Esophagus muscularis mucosa (tissue), 4 donors: ENCODE measurements around the gene TECTA. TPM values are rescaled to one million over a fixed set of nuclear protein-coding genes. Genes with fewer than 3 reads are reported as not detected.
"Not testable (repeated sequence)": the region's sequence is repeated elsewhere in the genome, so short reads cannot be mapped to it uniquely, and the experiment has no call there.

Source experiments
- DNase-seq: peaks from one replicate; pipeline ENCODE4 v3.0.0-alpha.2; 2017; ENCODE audit errors: extremely low spot score
- H3K27ac ChIP-seq, 4 donors: fragments of 200-600 bp; sonication (generic); replicated peaks in 1 of 4; 1 replicate in 3 of 4; 2 replicates in 1 of 4; pipeline ENCODE4 v1.5.1; 2016 to 2019; ENCODE audit warnings: mild to moderate bottlenecking in 1 of 4
- H3K27me3 ChIP-seq, 4 donors: fragments of 200-600 bp; sonication (generic); one replicate each; pipeline versions ENCODE4 v1.5.1 to v1.6.0; 2016 to 2019
- H3K36me3 ChIP-seq, 4 donors: fragments of 200-600 bp; sonication (generic); one replicate each; pipeline ENCODE4 v1.5.1; 2016 to 2019
- H3K4me1 ChIP-seq, 4 donors: fragments of 200-600 bp; sonication (generic); one replicate each; pipeline ENCODE4 v1.5.1; 2016 to 2019
- H3K4me3 ChIP-seq, 4 donors: fragments of 200-600 bp; sonication (generic); 1 replicate in 2 of 4; 2 replicates in 2 of 4; pipeline ENCODE4 v1.5.1; 2016 to 2019; ENCODE audit warnings: mild to moderate bottlenecking in 4 of 4, moderate library complexity in 1 of 4
- H3K9me3 ChIP-seq, 4 donors: fragments of 200-600 bp; sonication (generic); 1 replicate in 3 of 4; 2 replicates in 1 of 4; pipeline ENCODE4 v1.5.1; 2016 to 2019
- EP300 ChIP-seq: sonication (generic); formaldehyde crosslinking; IDR thresholded peaks from one replicate; pipeline ENCODE4 v1.6.1; 2017; ENCODE audit warnings: antibody characterized with exemption
- POLR2A ChIP-seq: fragments of 450-650 bp; IDR thresholded peaks from one replicate; pipeline ENCODE4 v1.6.1; 2017; ENCODE audit warnings: antibody characterized with exemption, moderate library complexity, mild to moderate bottlenecking, low read depth
- POLR2AphosphoS5 ChIP-seq, 2 donors: sonication (generic); formaldehyde crosslinking; IDR thresholded peaks; one replicate each; pipeline ENCODE4 v1.6.1; 2017; ENCODE audit warnings: antibody characterized with exemption in 2 of 2
- WGBS: methylation state at CpG from one replicate; pipeline ENCODE4 v1.1.5; 2018; 5-methylcytosine and 5-hydroxymethylcytosine counted together
- intact Hi-C: fragments of 100-400 bp; cut with DNase I; formaldehyde crosslinking; loops from one replicate; pipeline ENCODE4 v1.15.1; 2023
- total RNA-seq, 4 donors: library from RNA; depleted of rRNA; stranded (reverse); fragments of >200 nt; gene quantifications; one replicate each; pipeline versions ENCODE4 v1.1.0 to v1.2.1, GENCODE V29; 2016
- TF ChIP-seq, protein P1 (sequence below), 3 experiments: fragments of 200-600 bp in 2 of 3; fragments of 450-650 bp in 1 of 3; sonication (generic) in 2 of 3; IDR thresholded peaks; one replicate each; pipeline ENCODE4 v1.5.1; 2017 to 2019; ENCODE audit warnings: antibody characterized with exemption in 3 of 3, mild to moderate bottlenecking in 2 of 3, moderate library complexity in 1 of 3

TECTA gene
- total RNA-seq, 4 donors from 2014 or later = 0.80 to 1.2 (median 0.90) TPM

DNA sequence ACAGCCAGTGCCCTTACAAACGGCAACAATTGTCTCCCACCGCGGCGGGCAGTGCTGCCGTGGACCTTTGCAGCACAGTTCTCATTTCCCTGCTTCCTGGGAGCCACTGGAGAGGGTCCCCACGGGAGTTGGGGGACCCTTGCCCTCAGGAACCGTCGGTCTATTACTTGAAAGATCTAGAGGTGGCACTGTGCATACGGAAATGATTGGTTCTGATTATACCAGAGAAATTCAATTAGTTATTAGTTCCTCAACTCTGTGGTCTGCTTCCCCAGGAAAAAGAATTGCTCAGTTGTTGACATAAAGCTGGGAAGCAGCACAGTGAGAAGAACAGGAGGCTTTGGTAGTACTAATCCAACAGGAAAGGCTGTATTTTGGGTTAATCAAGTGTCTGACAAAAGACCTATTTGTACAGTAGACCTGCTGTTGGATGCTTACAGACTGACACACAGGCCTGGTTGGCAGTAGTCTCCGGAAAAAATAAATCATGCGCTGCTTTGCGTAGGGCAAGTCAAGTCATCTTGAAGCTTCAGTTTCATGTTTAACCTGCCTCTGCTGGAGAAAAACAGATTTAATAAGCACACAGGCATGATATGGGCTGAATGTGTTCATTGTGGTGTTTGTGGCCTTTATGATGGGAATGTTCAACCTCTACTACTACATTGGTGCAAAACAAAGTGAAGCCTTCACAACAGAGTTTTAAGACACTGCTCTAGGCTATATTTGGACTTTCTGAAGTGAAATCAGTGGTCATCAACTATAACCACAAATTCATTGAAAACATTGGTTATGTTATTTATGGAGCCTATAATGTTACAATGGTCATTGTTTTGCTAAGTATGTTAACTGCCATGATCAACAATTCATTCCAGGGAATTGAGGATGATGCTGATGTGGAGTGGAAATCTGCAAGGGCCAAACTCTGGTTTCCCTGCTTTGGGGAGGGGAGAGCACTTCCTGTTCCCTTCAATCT lies 136.9 kb downstream of the TECTA start:
- H3K9me3 ChIP-seq = no peaks in the 10 kb centered on the region
- intact Hi-C loops = no loop called here
- no peak overlapping the region for H3K27ac ChIP-seq
- WGBS = 66% methylated on average over 12 of the region's 12 CpGs
- TF ChIP-seq, protein P1, sequence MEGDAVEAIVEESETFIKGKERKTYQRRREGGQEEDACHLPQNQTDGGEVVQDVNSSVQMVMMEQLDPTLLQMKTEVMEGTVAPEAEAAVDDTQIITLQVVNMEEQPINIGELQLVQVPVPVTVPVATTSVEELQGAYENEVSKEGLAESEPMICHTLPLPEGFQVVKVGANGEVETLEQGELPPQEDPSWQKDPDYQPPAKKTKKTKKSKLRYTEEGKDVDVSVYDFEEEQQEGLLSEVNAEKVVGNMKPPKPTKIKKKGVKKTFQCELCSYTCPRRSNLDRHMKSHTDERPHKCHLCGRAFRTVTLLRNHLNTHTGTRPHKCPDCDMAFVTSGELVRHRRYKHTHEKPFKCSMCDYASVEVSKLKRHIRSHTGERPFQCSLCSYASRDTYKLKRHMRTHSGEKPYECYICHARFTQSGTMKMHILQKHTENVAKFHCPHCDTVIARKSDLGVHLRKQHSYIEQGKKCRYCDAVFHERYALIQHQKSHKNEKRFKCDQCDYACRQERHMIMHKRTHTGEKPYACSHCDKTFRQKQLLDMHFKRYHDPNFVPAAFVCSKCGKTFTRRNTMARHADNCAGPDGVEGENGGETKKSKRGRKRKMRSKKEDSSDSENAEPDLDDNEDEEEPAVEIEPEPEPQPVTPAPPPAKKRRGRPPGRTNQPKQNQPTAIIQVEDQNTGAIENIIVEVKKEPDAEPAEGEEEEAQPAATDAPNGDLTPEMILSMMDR (IDR thresholded peaks at IDR 0.05) = no peak
- TF ChIP-seq POLR2AphosphoS5 (IDR thresholded peaks at IDR 0.05) = no peak
- TF ChIP-seq EP300 = no peak
- TF ChIP-seq POLR2A = no peak
- no peak for DNase-seq
- peaks cover 0 to 17% (median 0%) of the 10 kb centered on the region in 4 donors for H3K27me3 ChIP-seq
- peaks cover 0 to 5% (median 0%) of the 10 kb centered on the region in 4 donors for H3K4me1 ChIP-seq
- no peak overlapping the region for H3K4me3 ChIP-seq
- no peaks in the 10 kb centered on the region for H3K36me3 ChIP-seq

DNA sequence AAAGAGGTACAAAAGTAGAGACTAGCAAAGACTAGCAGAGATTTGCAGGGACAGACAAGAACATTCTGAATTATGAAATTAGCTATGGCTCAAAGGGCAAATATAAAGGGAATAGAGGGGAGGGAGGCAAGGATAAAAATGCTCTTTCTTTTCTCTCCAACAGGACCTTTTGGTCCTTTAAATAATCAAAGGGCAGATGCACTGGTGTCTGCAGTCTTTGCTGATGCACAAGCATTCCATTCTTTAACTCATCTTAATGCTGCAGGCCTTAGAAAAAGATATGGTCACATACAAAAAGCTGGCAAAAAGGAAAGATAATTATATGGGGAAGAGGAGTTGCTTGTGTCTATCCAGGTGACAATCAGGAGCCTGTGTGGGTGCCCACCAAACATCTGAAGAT lies 137.9 kb downstream of the TECTA start:
- intact Hi-C loops = no loop called here
- H3K27me3 ChIP-seq = peaks cover 0 to 17% (median 0%) of the 10 kb centered on the region in 4 donors
- no peak for DNase-seq
- H3K9me3 ChIP-seq = no peaks in the 10 kb centered on the region
- no peak overlapping the region for H3K27ac ChIP-seq
- peaks cover 0 to 5% (median 0%) of the 10 kb centered on the region in 4 donors for H3K4me1 ChIP-seq
- no peaks in the 10 kb centered on the region for H3K36me3 ChIP-seq
- no peak overlapping the region for H3K4me3 ChIP-seq
- TF ChIP-seq POLR2A = no peak
- TF ChIP-seq POLR2AphosphoS5 (IDR thresholded peaks at IDR 0.05) = no peak
- TF ChIP-seq, protein P1 (IDR thresholded peaks at IDR 0.05) = no peak
- TF ChIP-seq EP300 = no peak

DNA sequence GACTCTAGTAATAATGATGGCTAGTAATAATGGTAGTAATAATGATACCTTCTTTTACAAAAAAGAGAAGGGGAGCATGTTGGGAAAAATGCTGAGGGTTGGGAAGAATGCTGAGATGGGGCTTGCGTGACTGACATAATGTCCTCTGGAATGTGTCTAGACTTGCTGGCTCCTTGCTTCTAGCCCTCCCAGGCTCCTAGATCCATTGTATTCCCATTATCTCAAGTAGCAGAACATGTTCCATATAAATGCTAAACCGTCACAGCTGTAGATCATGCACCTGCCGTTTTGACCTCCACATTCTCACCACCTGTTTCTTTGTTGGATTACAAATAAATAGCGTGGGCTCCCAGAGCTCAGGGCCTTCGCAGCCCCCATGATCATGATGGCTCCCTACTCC lies 139.0 kb downstream of the TECTA start:
- DNase-seq, H3K4me3 ChIP-seq, H3K27ac ChIP-seq, H3K9me3 ChIP-seq, intact Hi-C loops, H3K36me3 ChIP-seq, H3K4me1 ChIP-seq: not testable (repeated sequence)
- WGBS = 83% methylated on average over 5 of the region's 5 CpGs
- H3K27me3 ChIP-seq = peaks cover 0 to 11% (median 0%) of the 10 kb centered on the region in 4 donors

DNA sequence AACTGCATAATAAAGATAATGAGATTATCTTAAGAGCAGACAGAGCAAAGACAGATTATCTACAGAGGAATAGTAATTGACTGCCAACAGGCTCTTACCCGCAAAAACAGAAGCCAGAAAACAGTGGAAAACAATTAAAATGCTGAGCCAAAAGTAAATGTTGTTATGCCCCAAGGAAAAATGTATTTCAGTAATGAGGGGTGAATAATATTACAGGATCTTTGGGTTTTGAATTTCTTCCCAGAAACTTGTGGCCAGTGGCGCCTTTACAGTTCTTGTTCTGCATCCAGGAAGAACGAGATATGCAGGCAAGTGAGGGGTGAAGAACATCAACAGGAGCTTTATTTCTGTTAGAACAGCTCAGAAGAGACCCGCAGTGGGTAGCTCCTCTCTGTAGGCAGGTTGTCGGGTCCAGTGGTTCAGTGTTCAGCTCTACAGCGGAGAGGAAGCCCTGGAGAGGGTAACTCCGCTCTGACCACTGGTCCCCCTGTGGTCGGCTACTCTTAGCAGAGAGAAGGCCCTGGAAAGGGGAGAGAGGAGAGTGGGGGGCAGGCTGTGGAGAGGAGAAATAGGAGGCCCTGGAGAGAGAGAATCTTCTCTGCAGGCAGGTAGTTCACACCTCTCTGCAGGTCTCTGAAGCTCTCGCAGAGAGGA lies 139.7 kb downstream of the TECTA start:
- no peak overlapping the region for H3K27ac ChIP-seq
- H3K9me3 ChIP-seq = no peaks in the 10 kb centered on the region
- no peak for DNase-seq
- peaks cover 0 to 10% (median 0%) of the 10 kb centered on the region in 4 donors for H3K27me3 ChIP-seq
- WGBS = 84% methylated on average over 9 of the region's 9 CpGs
- peaks cover 0 to 5% (median 0%) of the 10 kb centered on the region in 4 donors for H3K4me1 ChIP-seq
- TF ChIP-seq, protein P1 (IDR thresholded peaks at IDR 0.05) = no peak
- TF ChIP-seq POLR2A = no peak
- no peak for TF ChIP-seq EP300
- TF ChIP-seq POLR2AphosphoS5 (IDR thresholded peaks at IDR 0.05) = no peak
- H3K36me3 ChIP-seq = no peaks in the 10 kb centered on the region
- no peak overlapping the region for H3K4me3 ChIP-seq
- intact Hi-C loops = no loop called here

Other genes starting within 250 kb of the TECTA start
- 10 to 100 TPM; 25.0 to 31.4 (median 27.9) TPM for gene TBCEL, start 77.1 kb upstream of the TECTA start, total RNA-seq
- gene SC5D, start 191.5 kb downstream of the TECTA start, total RNA-seq = 10 to 100 TPM; 18.5 to 23.7 (median 20.6) TPM